Endodermal cell (in vitro differentiated cells): ENCODE results near the gene CES1. TPM values are rescaled to one million over a fixed set of nuclear protein-coding genes. Genes with fewer than 3 reads are reported as not detected.

Experiments used
- DNase-seq: peaks from one replicate; pipeline ENCODE4 v3.0.0-alpha.2; 2017
- H3K27ac ChIP-seq: 2 replicates; pipeline ENCODE4 v1.5.1; 2013; ENCODE audit warnings: mild to moderate bottlenecking, low read depth, low read length, moderate library complexity
- H3K27me3 ChIP-seq: 2 replicates; pipeline ENCODE4 v1.6.1; 2013; ENCODE audit warnings: mild to moderate bottlenecking, low read length, moderate library complexity; ENCODE audit not compliant: insufficient read depth, control insufficient read depth, poor library complexity, severe bottlenecking
- H3K36me3 ChIP-seq: 2 replicates; pipeline ENCODE4 v1.7.0; 2013; ENCODE audit warnings: mild to moderate bottlenecking, low read length, moderate library complexity; ENCODE audit not compliant: control insufficient read depth, insufficient read depth
- H3K4me1 ChIP-seq: one replicate; pipeline ENCODE4 v1.7.0; 2013; ENCODE audit warnings: low read length; ENCODE audit not compliant: control insufficient read depth, insufficient read depth
- H3K4me3 ChIP-seq: 2 replicates; pipeline ENCODE4 v1.5.1; 2013; ENCODE audit warnings: mild to moderate bottlenecking, low read length, moderate library complexity
- H3K9ac ChIP-seq: 2 replicates; pipeline ENCODE4 v1.6.1; 2013; ENCODE audit warnings: mild to moderate bottlenecking, low read length, moderate library complexity; ENCODE audit not compliant: poor library complexity, severe bottlenecking; ENCODE audit errors: extremely low read depth
- H3K9me3 ChIP-seq: 2 replicates; pipeline ENCODE4 v1.6.1; 2013; ENCODE audit warnings: mild to moderate bottlenecking, low read length, moderate library complexity; ENCODE audit not compliant: control insufficient read depth
- H3K27ac Mint-ChIP-seq: 2 replicates; pipeline ENCODE4 v1.8.0; 2020; ENCODE audit warnings: mixed read lengths
- H3K27me3 Mint-ChIP-seq: 2 replicates; pipeline ENCODE4 v1.8.0; 2021; ENCODE audit warnings: mild to moderate bottlenecking, mixed read lengths; ENCODE audit not compliant: insufficient read depth
- H3K36me3 Mint-ChIP-seq: 2 replicates; pipeline ENCODE4 v1.8.0; 2020; ENCODE audit warnings: low read depth, mixed read lengths
- H3K4me1 Mint-ChIP-seq: 2 replicates; pipeline ENCODE4 v1.8.0; 2020; ENCODE audit warnings: mixed read lengths
- H3K4me3 Mint-ChIP-seq: 2 replicates; pipeline ENCODE4 v1.8.0; 2020; ENCODE audit warnings: mild to moderate bottlenecking, moderate library complexity, mixed read lengths
- H3K9me3 Mint-ChIP-seq: 2 replicates; pipeline ENCODE4 v1.8.0; 2020; ENCODE audit warnings: mild to moderate bottlenecking, mixed read lengths
- WGBS, 2 experiments: methylation state at CpG; one replicate each; pipeline versions ENCODE4 v1.1.5 to v1.1.7; 2013; ENCODE audit warnings: missing lambda C conversion rate in 2 of 2, mixed read lengths in 1 of 2; ENCODE audit not compliant: insufficient coverage in 1 of 2, insufficient read length in 1 of 2; 5-methylcytosine and 5-hydroxymethylcytosine counted together
- total RNA-seq, 2 donors: library from RNA; stranded (reverse); fragmentation: NEBNext Ultra II Directional in 1 of 2; extraction: Animal tissue kit (Norgen Biotek cat#: 25700) in 1 of 2; gene quantifications; 2 replicates in 1 of 2; 3 replicates in 1 of 2; pipeline ENCODE4 v1.2.1, GENCODE V29; 2021
- TF ChIP-seq, protein P1 (sequence below): fragments of 200-600 bp; sonication (generic); conservative IDR thresholded peaks from 2 replicates; pipeline ENCODE4 v1.5.0; 2021; ENCODE audit warnings: antibody characterized with exemption, mild to moderate bottlenecking

Gene CES1
- total RNA-seq, 2 donors from 2014 or later: 1.3 TPM; not detected in 1

DNA sequence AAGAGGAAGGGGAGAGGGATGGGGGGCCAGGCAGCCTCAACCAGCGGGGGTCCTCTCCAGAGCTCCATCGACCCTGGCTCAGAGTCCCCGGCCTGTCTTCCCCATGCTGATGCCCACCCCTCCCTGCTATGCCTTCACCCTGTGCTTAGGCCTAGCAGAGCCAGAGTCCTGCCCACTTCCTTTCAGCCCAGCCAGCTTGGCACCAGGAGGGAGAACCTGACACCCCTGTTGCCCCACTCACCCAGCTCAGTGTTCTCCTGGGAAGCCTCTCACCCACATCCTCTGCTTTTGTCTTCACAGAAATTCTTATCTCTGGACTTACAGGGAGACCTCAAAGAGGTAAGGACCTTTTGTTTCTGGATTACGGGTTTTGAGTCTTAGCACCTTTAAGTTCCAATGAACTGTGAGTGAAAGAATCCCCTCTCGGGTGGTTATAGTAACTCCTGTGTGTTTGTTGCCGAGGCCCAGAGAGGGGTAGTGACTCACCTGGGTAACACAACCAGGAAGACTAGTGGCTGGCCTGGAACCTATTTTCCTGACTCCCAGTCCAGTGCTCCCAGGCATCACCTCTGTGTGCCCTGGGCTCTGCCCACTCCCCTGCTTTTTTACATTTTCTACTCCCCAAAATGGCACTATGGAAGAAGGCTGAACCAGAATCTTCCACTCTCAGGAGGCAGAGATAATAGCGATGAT, 53.3 kb downstream of the CES1 start:
- Histone ChIP-seq H3K4me3 (no peak overlapping the region), H3K27ac (no peak overlapping the region), H3K9me3 (no peaks in the 10 kb centered on the region), H3K4me1 (no peaks in the 10 kb centered on the region), H3K9ac (no peak overlapping the region), H3K36me3 (no peaks in the 10 kb centered on the region), H3K27me3 (peaks cover 6% of the 10 kb centered on the region)
- Mint-ChIP-seq H3K36me3 (no peaks in the 10 kb centered on the region), H3K9me3 (no peaks in the 10 kb centered on the region), H3K4me3 (no peak overlapping the region), H3K4me1 (peaks cover 17% of the 10 kb centered on the region), H3K27ac (no peak overlapping the region), H3K27me3 (peaks cover 61% of the 10 kb centered on the region)
- 77% methylated on average over 6 of the region's 7 CpGs; no CpG with 5 or more reads in 1 of the 2 experiments for WGBS, 2 experiments
- TF ChIP-seq, protein P1, sequence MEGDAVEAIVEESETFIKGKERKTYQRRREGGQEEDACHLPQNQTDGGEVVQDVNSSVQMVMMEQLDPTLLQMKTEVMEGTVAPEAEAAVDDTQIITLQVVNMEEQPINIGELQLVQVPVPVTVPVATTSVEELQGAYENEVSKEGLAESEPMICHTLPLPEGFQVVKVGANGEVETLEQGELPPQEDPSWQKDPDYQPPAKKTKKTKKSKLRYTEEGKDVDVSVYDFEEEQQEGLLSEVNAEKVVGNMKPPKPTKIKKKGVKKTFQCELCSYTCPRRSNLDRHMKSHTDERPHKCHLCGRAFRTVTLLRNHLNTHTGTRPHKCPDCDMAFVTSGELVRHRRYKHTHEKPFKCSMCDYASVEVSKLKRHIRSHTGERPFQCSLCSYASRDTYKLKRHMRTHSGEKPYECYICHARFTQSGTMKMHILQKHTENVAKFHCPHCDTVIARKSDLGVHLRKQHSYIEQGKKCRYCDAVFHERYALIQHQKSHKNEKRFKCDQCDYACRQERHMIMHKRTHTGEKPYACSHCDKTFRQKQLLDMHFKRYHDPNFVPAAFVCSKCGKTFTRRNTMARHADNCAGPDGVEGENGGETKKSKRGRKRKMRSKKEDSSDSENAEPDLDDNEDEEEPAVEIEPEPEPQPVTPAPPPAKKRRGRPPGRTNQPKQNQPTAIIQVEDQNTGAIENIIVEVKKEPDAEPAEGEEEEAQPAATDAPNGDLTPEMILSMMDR: no peak
- DNase-seq: peak; percentile 56

DNA sequence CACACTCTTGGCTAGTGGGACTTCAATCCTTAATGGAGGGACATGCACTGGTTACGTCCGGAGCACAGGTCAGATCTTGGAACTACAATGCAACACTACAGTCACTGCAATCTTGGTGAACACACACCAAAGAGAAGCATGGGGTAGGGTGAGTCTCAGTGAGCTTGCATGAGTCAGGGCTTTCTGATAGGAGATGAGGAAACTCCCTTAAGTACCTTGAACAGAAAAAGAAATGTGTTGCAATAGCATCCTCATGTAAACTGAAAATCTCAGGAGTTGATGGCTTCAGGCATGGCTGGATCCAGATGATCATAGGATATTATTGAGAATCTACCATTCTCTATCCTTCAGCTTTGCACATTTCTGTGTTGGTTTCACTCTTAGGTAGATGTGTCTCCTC, 54.1 kb downstream of the CES1 start:
- peaks cover 6% of the 10 kb centered on the region for H3K27me3 ChIP-seq
- Mint-ChIP-seq H3K4me3 (no peak overlapping the region), H3K27me3 (peaks cover 65% of the 10 kb centered on the region), H3K4me1 (peaks cover 14% of the 10 kb centered on the region), H3K9me3 (no peaks in the 10 kb centered on the region), H3K36me3 (no peaks in the 10 kb centered on the region), H3K27ac (no peak overlapping the region)
- no peak for DNase-seq
- H3K9ac ChIP-seq: no peak overlapping the region
- no peak overlapping the region for H3K27ac ChIP-seq
- 94% methylated on average over 2 of the region's 2 CpGs; no CpG with 5 or more reads in 1 of the 2 experiments for WGBS, 2 experiments
- no peaks in the 10 kb centered on the region for H3K36me3 ChIP-seq
- TF ChIP-seq, protein P1: no peak
- no peaks in the 10 kb centered on the region for H3K9me3 ChIP-seq
- no peaks in the 10 kb centered on the region for H3K4me1 ChIP-seq
- H3K4me3 ChIP-seq: no peak overlapping the region

DNA sequence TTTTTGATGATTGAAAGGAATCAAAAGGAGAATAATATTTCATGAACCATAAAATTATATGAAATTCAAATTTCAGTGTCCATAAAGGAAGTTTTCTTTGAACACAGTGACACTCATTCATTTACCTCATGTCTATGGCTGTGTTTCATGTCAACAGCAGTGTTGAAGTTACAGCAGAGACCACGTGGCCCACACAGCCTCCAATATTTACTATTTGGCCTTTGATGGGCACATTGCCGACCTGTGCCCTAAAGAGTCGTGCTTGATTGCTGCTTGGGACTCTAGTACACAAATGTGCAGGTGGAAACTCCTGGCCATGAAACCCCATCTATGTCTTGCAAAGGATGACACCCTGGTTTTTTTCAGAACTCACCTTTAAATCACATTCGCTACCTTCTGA, 57.0 kb downstream of the CES1 start:
- TF ChIP-seq, protein P1: no peak
- Histone ChIP-seq H3K36me3 (no peaks in the 10 kb centered on the region), H3K9me3 (no peaks in the 10 kb centered on the region), H3K4me3 (no peak overlapping the region), H3K27me3 (peaks cover 6% of the 10 kb centered on the region), H3K27ac (no peak overlapping the region), H3K4me1 (no peaks in the 10 kb centered on the region), H3K9ac (no peak overlapping the region)
- Mint-ChIP-seq H3K9me3 (no peaks in the 10 kb centered on the region), H3K4me3 (no peak overlapping the region), H3K27me3 (peaks cover 53% of the 10 kb centered on the region), H3K36me3 (no peaks in the 10 kb centered on the region), H3K27ac (no peak overlapping the region), H3K4me1 (peaks cover 8% of the 10 kb centered on the region)
- no peak for DNase-seq
- WGBS, 2 experiments: 88 to 100% methylated on average over 1 to 4 of the region's 4 CpGs
